DMS79 (cell line): Measurements from ENCODE around the gene CALR.
"Not testable (repeated sequence)": the region's sequence is repeated elsewhere in the genome, so short reads cannot be mapped to it uniquely, and the experiment has no call there.

ENCODE experiments used
- DNase-seq: peaks from one replicate; lab custom pipeline; 2025; lab: John Stamatoyannopoulos, UW

Gene CALR

GRCh38 chr19:12937927-12938778 lies at the start of gene CALR:
CALR (plus strand) TSS chr19:12938609; CDS start chr19:12938680, 71 bp downstream.
- peak; percentile 100 for DNase-seq

GRCh38 chr19:12890299-12890786 lies 48.1 kb upstream of the CALR start:
- DNase-seq, result peak; percentile 68

- DNase-seq, result peak; percentile 100
Measured at GRCh38 chr19:12890787-12891552, 47.4 kb upstream of the CALR start, which contains the start of gene GCDH. GCDH (plus strand) TSS chr19:12891160; CDS start chr19:12891305, 145 bp downstream.

- DNase-seq, result no peak
Measured at GRCh38 chr19:12891553-12892021, 46.8 kb upstream of the CALR start.

GRCh38 chr19:12893582-12893981 lies 44.8 kb upstream of the CALR start:
- no peak for DNase-seq

- no peak for DNase-seq
Measured at GRCh38 chr19:12896460-12896859, 41.9 kb upstream of the CALR start.

- DNase-seq, result no peak
Measured at GRCh38 chr19:12899891-12900518, 38.4 kb upstream of the CALR start.

GRCh38 chr19:12907166-12907565 lies 31.2 kb upstream of the CALR start:
- DNase-seq, result no peak

GRCh38 chr19:12912571-12912970 lies 25.8 kb upstream of the CALR start:
- peak; percentile 99 for DNase-seq

GRCh38 chr19:12913011-12913561 lies 25.3 kb upstream of the CALR start:
- DNase-seq, result peak; percentile 100

GRCh38 chr19:12913851-12914690 lies 24.3 kb upstream of the CALR start:
- DNase-seq, result peak; percentile 85

- not testable (repeated sequence) for DNase-seq
Measured at GRCh38 chr19:12915860-12916259, 22.5 kb upstream of the CALR start.

- no peak for DNase-seq
Measured at GRCh38 chr19:12918253-12918652, 20.2 kb upstream of the CALR start.

- no peak for DNase-seq
Measured at GRCh38 chr19:12921047-12921446, 17.4 kb upstream of the CALR start.

- no peak for DNase-seq
Measured at GRCh38 chr19:12922959-12923358, 15.4 kb upstream of the CALR start.

GRCh38 chr19:12924621-12925310 lies 13.6 kb upstream of the CALR start:
- DNase-seq, result no peak

- no peak for DNase-seq
Measured at GRCh38 chr19:12930002-12930645, 8.3 kb upstream of the CALR start.

GRCh38 chr19:12932392-12933286 lies 5.8 kb upstream of the CALR start:
- DNase-seq, result no peak
